ENCODE data around the gene NCR3LG1. TPM values are rescaled to one million over a fixed set of nuclear protein-coding genes. Genes with fewer than 3 reads are reported as not detected.
A peak's percentile ranks its signal among the peaks of the same experiment; 100 is the strongest.

The NCR3LG1 gene
- total RNA-seq: 1 to 10 TPM in 4 of 6 donors, under 1 TPM in 2; 0.83 to 1.6 (median 1.1) TPM
- polyA plus RNA-seq: under 1 TPM; 0.42 to 0.85 TPM

GRCh38 chr11:17351510-17352176, at the start of gene NCR3LG1:
Gene NCR3LG1 (plus strand): TSS chr11:17351800. CDS start chr11:17351970, 170 bp downstream.
- Histone ChIP-seq H3K27ac (no peak within 1 kb of the TSS), H3K9me3 (no peaks in the 10 kb centered on the region), H3K36me3 (no peaks in the 10 kb centered on the region), H3K27me3 (no peaks in the 10 kb centered on the region), H3K4me1 (peaks cover 0 to 6% (median 4%) of the 10 kb centered on the region in 3 donors), H3K4me3 (peak within 1 kb of the TSS; percentile 18 to 70 (median 62))
- 3 to 4% methylated on average over 61 of the region's 61 CpGs for WGBS, 2 donors
- ATAC-seq (peak; percentile 4 to 53 (median 44)), DNase-seq (peak; percentile 29 to 74 (median 43)), FAIRE-seq (no peak)
- intact Hi-C loops (cut with DNase I): no loop called here
- no peak for TF ChIP-seq CTCF (IDR thresholded peaks at IDR 0.05)

GRCh38 chr11:17313349-17314231, 38.0 kb upstream of the NCR3LG1 start:
- no peak for TF ChIP-seq CTCF (IDR thresholded peaks at IDR 0.05)
- Histone ChIP-seq H3K4me1 (no peaks in the 10 kb centered on the region), H3K27ac (no peak overlapping the region), H3K36me3 (peaks cover 0 to 39% (median 0%) of the 10 kb centered on the region in 3 donors), H3K4me3 (no peak overlapping the region), H3K27me3 (no peaks in the 10 kb centered on the region), H3K9me3 (no peaks in the 10 kb centered on the region)
- intact Hi-C loops (cut with DNase I): no loop called here
- FAIRE-seq: no peak
- WGBS, 2 donors: 93 to 98% methylated on average over 8 of the region's 8 CpGs
- no peak for ATAC-seq
- DNase-seq: no peak

- no peak overlapping the region for H3K27ac ChIP-seq
- DNase-seq (no peak), FAIRE-seq (no peak), ATAC-seq (peak in 1 of 4 donors; percentile 62)
- H3K4me1 ChIP-seq: no peaks in the 10 kb centered on the region
- peaks cover 0 to 39% (median 0%) of the 10 kb centered on the region in 3 donors for H3K36me3 ChIP-seq
- H3K9me3 ChIP-seq: no peaks in the 10 kb centered on the region
- no peak for TF ChIP-seq CTCF (IDR thresholded peaks at IDR 0.05)
- intact Hi-C loops (cut with DNase I): no loop called here
- 58 to 88% methylated on average over 1 of the region's 1 CpG for WGBS, 2 donors
- H3K27me3 ChIP-seq: no peaks in the 10 kb centered on the region
- H3K4me3 ChIP-seq: no peak overlapping the region
These were observed 37.4 kb upstream of the NCR3LG1 start for GRCh38 chr11:17314232-17314547.

GRCh38 chr11:17314904-17315426, 36.6 kb upstream of the NCR3LG1 start:
- TF ChIP-seq CTCF (IDR thresholded peaks at IDR 0.05): no peak
- no peaks in the 10 kb centered on the region for H3K4me1 ChIP-seq
- intact Hi-C loops (cut with DNase I): no loop called here
- DNase-seq (no peak), ATAC-seq (no peak), FAIRE-seq (no peak)
- peaks cover 0 to 33% (median 0%) of the 10 kb centered on the region in 3 donors for H3K36me3 ChIP-seq
- no peak overlapping the region for H3K4me3 ChIP-seq
- no peaks in the 10 kb centered on the region for H3K9me3 ChIP-seq
- H3K27ac ChIP-seq: no peak overlapping the region
- WGBS, 2 donors: 81 to 86% methylated on average over 1 of the region's 1 CpG
- no peaks in the 10 kb centered on the region for H3K27me3 ChIP-seq

All from pancreas (tissue), 10 donors.